ENCODE data around the gene HSD17B13.
"Not testable (repeated sequence)": the region's sequence is repeated elsewhere in the genome, so short reads cannot be mapped to it uniquely, and the experiment has no call there.

The HSD17B13 gene

DNA sequence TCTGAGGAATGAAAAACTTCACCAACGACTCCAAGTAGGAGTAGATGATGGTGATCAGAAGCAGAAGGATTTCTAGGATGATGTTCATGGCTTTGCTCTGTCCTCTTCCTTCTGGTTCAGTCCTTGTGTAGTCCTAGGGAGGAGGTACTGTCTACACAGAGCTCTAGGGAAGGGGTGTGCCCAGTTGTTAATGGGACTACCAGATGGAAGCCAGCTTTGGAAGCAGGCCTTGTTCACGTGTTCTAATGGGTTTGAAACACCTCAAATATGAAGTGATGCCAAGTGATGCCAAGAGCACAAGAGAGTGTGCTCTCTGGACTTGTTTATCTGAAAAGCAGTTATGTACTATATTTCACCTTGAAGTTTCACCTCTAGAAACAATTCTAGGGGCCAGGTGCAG is at the start of gene HSD17B13:
HSD17B13 (minus strand) TSS at position 129 of the 400 bp plus-strand sequence; CDS start at position 88, 41 bp downstream.
- DNase-seq, result no peak

GRCh38 chr4:87370068-87370467 is 47.4 kb upstream of the HSD17B13 start:
- no peak for DNase-seq

GRCh38 chr4:87366521-87367162 is 44.0 kb upstream of the HSD17B13 start:
- no peak for DNase-seq

DNA sequence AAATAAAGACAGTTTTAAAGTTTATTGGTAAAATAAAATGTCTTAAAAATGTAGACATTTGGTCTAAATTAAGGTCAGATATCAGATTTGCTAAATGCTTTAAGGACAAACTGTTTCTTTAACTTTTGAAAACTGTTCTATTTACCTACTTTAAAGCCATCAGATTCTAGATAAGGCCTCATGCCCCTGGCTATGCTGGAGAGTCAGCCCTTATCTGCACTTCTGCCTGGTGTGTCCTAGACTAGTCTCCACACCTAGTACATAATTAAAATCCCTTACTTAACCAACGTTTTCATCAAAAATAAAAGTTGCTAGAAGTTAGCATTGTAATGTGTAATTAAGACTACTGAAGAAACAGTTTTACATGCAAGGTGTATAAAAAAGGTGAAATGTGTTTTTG is 42.7 kb upstream of the HSD17B13 start:
- no peak for DNase-seq

- DNase-seq, result no peak
Measured at GRCh38 chr4:87363552-87363951, 40.9 kb upstream of the HSD17B13 start.

GRCh38 chr4:87360338-87360935 is 37.8 kb upstream of the HSD17B13 start:
- no peak for DNase-seq

- no peak for DNase-seq
Measured at GRCh38 chr4:87359258-87359657, 36.6 kb upstream of the HSD17B13 start.

- DNase-seq, result no peak
Measured at GRCh38 chr4:87356832-87357526, 34.3 kb upstream of the HSD17B13 start.

DNA sequence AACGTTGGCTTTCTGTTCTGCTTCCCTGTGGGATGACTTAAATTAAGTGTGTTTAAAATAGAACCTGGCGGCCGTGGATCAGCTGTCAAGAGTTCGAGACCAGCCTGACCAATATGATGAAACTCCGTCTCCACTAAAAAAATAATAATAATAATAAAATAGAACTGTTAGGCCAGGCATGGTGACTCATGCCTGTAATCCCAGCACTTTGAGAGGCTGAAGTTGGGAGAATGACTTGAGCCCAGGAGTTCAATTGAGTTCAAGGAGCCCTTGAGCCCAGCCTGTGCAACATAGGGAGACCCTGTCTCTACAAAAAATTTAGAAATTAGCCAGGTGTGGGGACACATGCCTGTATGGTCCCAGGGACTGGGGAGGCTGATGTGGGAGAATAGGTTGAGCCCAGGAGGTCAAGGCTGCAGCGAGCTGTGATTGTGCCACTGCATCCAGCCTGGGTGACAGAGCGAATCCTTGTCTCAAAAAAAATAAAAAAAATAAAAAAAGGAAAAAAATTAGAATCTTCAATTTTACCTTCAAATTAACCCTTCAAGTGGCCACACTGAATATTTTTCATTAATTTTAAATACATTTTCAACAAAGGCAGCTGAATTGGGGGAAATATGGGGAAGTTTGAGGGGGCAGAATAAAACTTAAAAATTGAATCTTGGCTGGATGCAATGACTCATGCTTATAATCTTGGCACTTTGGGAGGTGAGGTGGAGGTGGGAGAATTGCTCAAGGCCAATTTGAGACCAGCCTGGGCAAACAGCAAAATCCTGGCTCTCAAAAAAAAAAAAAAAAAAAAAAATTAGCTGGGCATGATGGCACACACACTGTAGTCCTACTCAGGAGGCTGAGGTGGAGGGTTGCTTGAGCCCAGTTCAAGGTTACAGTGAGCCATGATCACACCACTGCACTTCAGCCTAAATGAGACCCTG is 31.8 kb upstream of the HSD17B13 start:
- no peak for DNase-seq

- peak; percentile 23 for DNase-seq
Measured at GRCh38 chr4:87353592-87353991, 30.9 kb upstream of the HSD17B13 start.

DNA sequence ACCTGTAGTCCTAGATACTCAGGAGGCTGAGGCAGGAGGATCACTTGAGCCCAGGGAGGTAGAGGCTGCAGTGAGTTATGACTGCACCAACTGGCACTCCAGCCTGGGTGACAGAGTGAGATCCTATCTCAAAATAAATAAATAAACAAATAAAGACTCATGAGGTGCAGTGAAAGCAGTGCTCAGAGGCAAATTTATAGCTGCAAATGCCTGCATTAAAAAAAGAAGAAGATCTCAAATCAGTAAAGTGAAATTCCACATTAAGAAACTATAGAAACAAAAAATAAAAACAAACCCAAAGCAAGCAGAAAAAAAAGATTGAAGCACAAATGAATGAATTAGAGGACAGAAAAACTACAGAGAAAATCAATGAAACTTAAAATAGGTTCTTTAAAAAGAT is 22.5 kb upstream of the HSD17B13 start:
- DNase-seq, result no peak

DNA sequence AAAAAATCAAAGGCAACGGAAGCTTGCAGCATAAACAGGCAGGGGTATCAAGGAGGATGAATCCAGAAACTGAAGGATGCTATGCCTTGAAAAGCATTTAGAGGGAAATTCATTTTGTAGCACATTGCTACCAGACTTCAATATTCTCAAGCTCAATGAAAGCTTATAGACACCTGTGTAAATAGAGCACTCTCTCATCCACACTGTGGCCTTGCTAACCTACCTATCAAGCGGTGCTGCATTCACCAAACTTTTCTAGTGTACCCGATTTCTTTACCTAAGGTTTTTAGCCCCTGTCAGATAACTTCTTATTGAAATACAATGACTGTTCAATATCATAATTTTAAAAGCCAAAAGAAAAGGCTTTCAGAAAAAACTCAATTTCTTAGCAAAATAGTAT is 20.2 kb upstream of the HSD17B13 start:
- no peak for DNase-seq

- not testable (repeated sequence) for DNase-seq
Measured at GRCh38 chr4:87341954-87342635, 19.4 kb upstream of the HSD17B13 start.

GRCh38 chr4:87339440-87339839 is 16.8 kb upstream of the HSD17B13 start:
- DNase-seq, result no peak

GRCh38 chr4:87337361-87337760 is 14.7 kb upstream of the HSD17B13 start:
- DNase-seq, result no peak

DNA sequence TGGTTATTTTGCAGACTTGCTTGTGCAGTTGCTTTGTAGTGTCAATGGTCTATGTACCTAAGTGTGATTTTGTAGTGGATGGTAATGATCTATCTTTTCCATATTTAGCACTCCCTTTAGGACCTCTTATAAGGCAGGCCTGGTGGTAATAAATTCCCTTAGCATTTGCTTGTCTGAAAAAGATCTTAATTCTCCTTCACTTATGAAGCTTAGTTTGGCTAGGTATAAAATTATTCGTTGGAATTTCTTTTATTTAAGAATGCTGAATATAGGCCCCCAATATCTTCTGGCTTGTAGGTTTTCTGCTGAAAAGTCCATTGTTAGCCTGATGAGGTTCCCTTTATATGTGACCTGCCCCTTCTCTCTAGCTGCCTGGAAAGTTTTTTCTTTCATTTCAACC is 10.6 kb upstream of the HSD17B13 start:
- DNase-seq, result no peak

DNA sequence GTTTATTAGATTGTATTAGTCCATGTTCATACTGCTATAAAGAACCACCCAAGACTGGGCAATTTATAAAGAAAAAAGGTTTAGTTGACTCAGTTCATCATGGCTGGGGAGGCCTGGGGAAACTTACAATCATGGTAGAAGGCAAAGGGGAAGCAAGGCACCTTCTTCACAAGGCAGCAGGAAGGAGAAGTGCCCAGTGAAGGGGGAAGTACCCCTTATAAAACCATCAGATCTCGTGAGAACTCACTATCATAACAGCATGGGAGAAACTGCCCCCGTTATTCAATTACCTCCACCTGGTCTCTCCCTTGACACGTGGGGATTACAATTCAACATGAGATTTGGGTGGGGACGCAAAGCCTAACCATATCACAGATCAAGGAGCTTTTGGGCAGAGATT is 8.1 kb upstream of the HSD17B13 start:
- DNase-seq, result no peak

- DNase-seq, result no peak
Measured at GRCh38 chr4:87327136-87327535, 4.5 kb upstream of the HSD17B13 start.

GRCh38 chr4:87326460-87326859 is 3.8 kb upstream of the HSD17B13 start:
- DNase-seq, result no peak

DNA sequence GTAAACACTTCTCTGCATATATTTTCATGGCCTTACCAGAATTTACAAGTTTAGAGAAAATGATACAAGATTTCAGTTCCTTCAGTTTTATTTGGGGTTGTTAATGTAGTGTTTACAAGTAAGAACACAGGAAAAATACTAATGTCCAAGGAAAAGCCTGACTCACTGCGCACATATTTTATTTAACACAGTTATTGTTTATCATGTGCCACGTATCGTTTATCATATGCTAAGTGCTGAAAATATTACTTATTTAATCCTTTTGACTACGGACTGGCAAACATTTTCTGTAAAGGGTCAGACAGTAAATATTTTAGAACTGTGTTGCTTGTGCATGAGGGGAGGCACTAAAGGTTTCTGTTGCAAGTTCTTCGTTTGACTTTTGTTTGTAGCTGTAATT is 794 bp downstream of the HSD17B13 start:
- DNase-seq, result no peak

GRCh38 chr4:87317527-87317926 is 5.2 kb downstream of the HSD17B13 start:
- no peak for DNase-seq

DNA sequence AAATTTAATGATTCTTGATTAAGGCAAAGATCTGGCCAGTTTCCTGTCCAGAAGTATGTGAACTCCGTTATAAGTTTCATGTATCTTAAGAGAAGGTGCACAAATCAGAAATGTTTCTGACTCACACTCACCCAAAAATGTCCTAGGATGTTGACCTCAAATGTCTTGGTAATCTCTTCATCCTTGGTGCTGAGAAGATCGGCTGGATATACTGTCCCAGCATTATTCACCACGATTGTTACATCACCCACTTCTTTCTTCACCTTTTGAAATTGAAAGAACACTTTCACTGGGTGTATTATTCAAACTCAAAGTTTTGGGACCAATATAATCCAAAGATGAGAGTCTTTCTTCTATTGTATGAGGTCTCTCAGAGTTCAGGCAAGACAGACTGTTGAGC is 5.7 kb downstream of the HSD17B13 start:
- DNase-seq, result no peak

DNA sequence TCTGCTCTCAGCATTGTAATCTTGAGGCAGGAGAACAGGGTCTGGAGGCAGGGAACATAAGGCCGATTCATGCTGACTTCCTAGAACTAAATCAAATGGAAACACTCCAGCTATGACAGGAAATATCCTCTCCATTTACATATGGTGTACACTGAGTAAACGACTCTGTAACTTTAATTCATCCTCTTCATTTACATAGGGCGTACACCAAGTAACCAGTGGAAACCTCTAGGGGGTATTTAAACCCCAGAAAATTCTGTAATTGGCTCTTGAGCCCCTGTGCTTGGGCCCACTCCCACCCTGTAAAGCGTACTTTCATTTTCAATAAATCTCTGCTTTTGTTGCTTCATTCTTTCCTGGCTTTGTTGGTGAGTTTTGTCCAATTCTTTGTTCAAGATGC is 7.7 kb downstream of the HSD17B13 start:
- not testable (repeated sequence) for DNase-seq
